Psoas muscle (tissue), 8 donors: ENCODE measurements around the gene EDEM1. TPM values are rescaled to one million over a fixed set of nuclear protein-coding genes. Genes with fewer than 3 reads are reported as not detected.

Source experiments
- ATAC-seq, 4 donors: fragments of 200-7000 bp; cut with Tn5 transposase; one replicate each; pipeline ENCODE4 v1.9.1; 2020; ENCODE audit warnings: moderate library complexity in 3 of 4, mild to moderate bottlenecking in 2 of 4
- DNase-seq, 2 donors: peaks; one replicate each; pipeline ENCODE4 v3.0.0-alpha.2; 2020
- H3K27ac ChIP-seq: fragments of 200-600 bp; one replicate; pipeline ENCODE4 v1.8.0; 2022
- H3K27me3 ChIP-seq, 3 donors: fragments of 200-600 bp in 1 of 3; one replicate each; pipeline versions ENCODE4 v1.6.1 to v1.8.0; 2013 to 2022; ENCODE audit warnings: low read length in 2 of 3, mild to moderate bottlenecking in 2 of 3, moderate library complexity in 1 of 3; ENCODE audit not compliant: insufficient read depth in 3 of 3
- H3K36me3 ChIP-seq, 2 donors: fragments of 200-600 bp in 1 of 2; one replicate each; pipeline versions ENCODE4 v1.6.1 to v1.8.0; 2013 to 2022; ENCODE audit warnings: low read depth in 1 of 2, mild to moderate bottlenecking in 1 of 2, moderate library complexity in 1 of 2; ENCODE audit not compliant: insufficient read depth in 1 of 2
- H3K4me1 ChIP-seq: fragments of 200-600 bp; one replicate; pipeline ENCODE4 v1.8.0; 2022
- H3K4me3 ChIP-seq: fragments of 200-600 bp; one replicate; pipeline ENCODE4 v1.8.0; 2022; ENCODE audit warnings: mild to moderate bottlenecking
- H3K9me3 ChIP-seq: fragments of 200-600 bp; one replicate; pipeline ENCODE4 v1.8.0; 2022
- WGBS, 3 donors: extraction: QIAGEN DNeasy Blood & Tissue Kit; methylation state at CpG; one replicate each; pipeline versions ENCODE4 v1.1.6 to v1.1.7; 2013; 5-methylcytosine and 5-hydroxymethylcytosine counted together
- intact Hi-C, 2 donors: fragments of 100-400 bp; cut with DNase I; formaldehyde crosslinking; loops; one replicate each; pipeline versions ENCODE4 v1.11.0 to v1.14.2; 2022
- long read RNA-seq, 2 donors: library from polyadenylated mRNA; unstranded; transcript quantifications; one replicate each; pipeline ENCODE4 v2.0.0, GENCODE V29; 2021
- polyA plus RNA-seq, 3 donors: library from polyadenylated mRNA; stranded (reverse); fragments of 200-250 nt; gene quantifications; one replicate each; pipeline ENCODE4 v1.2.3, GENCODE V29; 2013
- total RNA-seq, 4 donors: library from RNA; stranded (reverse); fragmentation: NEBNext Ultra II Directional in 2 of 4; extraction: Animal tissue kit (Norgen Biotek cat#: 25700) in 2 of 4; gene quantifications; one replicate each; pipeline versions ENCODE4 v1.2.1 to v1.2.4, GENCODE V29; 2021 to 2023
- TF ChIP-seq, protein P1 (sequence below): fragments of 200-600 bp; IDR thresholded peaks from one replicate; pipeline ENCODE4 v1.8.0; 2022; ENCODE audit warnings: antibody characterized with exemption
- donor health status: healthy with polysubstance abuse.
- donor health status: DM: no; HTN: no; CAD: no; lungs with moderate emphysema.
- donor health status: Bipolar disorder and iron deficiency.
- donor health status: healthy.
- donor health status: DM: yes; HTN: yes; CAD: no.
- donor health status: DM: no; HTN: no; CAD: no.
- donor health status: DM: no; HTN: no; CAD: no.
- donor health status: DM: yes; HTN: yes; CAD: no.

The EDEM1 gene
- total RNA-seq (10 to 100 TPM in 1 of 4 donors, 1 to 10 TPM in 3; 5.5 to 11.7 (median 6.5) TPM), polyA plus RNA-seq (1 to 10 TPM; 2.6 to 6.4 (median 5.4) TPM)
- long read RNA-seq, donor 1, full-length matches to known transcripts = 1 of 2 reads
- long read RNA-seq, donor 1, partial matches to known transcripts = 1 of 2 reads
- long read RNA-seq, donor 1, other reads (novel, unspliced or antisense) = 0 of 2 reads
- long read RNA-seq, donor 2, full-length matches to known transcripts = 7 of 10 reads
- long read RNA-seq, donor 2, partial matches to known transcripts = 1 of 10 reads
- long read RNA-seq, donor 2, other reads (novel, unspliced or antisense) = 2 of 10 reads

DNA sequence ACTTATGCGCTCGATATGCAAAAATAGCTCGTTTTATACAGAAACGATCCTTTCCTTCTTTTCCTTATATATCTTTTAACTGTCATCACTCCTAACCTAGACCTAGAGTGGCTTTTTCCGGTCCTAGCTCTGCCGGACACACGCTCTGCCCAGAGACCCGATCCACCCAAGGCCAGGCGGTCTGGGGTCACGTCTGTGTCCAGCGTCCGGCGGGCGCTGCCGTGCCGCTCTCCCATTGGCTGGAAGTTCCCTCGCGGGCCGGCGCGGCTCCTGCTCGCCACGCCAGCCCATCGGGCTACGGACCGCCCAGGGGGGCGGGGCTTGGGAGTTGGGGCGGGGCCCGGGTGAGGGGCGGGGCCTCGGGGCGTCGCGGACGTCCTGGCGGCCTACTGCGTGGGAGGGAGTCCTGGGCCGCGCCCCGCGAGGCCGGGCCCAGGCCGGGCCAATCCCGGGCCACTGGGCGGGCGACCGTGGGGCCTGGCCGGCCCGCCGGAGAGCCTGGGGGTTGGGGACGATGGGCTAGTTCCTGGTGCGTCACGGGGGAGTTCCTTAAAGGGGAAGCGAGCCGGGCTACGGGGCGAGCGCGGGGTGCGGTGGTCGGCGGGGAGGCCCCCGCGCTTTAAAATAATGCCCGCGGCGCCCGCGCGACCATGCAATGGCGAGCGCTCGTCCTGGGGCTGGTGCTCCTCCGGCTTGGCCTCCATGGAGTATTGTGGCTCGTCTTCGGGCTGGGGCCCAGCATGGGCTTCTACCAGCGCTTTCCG is at the start of gene EDEM1:
EDEM1 (plus strand) TSS at position 552 of the 764 bp plus-strand sequence; CDS start at position 651, 99 bp downstream.
- peak within 1 kb of the TSS; percentile 92 for H3K4me3 ChIP-seq
- peak within 1 kb of the TSS; percentile 94 for H3K27ac ChIP-seq
- H3K27me3 ChIP-seq = no peaks in the 10 kb centered on the region
- peaks cover 27% of the 10 kb centered on the region for H3K4me1 ChIP-seq
- peaks cover 0 to 11% of the 10 kb centered on the region in 2 donors for H3K36me3 ChIP-seq
- 0 to 1% (median 0%) methylated on average over 57 to 78 of the region's 78 CpGs for WGBS, 3 donors
- TF ChIP-seq, protein P1, sequence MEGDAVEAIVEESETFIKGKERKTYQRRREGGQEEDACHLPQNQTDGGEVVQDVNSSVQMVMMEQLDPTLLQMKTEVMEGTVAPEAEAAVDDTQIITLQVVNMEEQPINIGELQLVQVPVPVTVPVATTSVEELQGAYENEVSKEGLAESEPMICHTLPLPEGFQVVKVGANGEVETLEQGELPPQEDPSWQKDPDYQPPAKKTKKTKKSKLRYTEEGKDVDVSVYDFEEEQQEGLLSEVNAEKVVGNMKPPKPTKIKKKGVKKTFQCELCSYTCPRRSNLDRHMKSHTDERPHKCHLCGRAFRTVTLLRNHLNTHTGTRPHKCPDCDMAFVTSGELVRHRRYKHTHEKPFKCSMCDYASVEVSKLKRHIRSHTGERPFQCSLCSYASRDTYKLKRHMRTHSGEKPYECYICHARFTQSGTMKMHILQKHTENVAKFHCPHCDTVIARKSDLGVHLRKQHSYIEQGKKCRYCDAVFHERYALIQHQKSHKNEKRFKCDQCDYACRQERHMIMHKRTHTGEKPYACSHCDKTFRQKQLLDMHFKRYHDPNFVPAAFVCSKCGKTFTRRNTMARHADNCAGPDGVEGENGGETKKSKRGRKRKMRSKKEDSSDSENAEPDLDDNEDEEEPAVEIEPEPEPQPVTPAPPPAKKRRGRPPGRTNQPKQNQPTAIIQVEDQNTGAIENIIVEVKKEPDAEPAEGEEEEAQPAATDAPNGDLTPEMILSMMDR = no peak
- intact Hi-C loops = loop anchor here (1.0 to 5.0 kb wide), 3 partner anchors 45 to 65 kb away; partner anchors contain the start of gene ARL8B (in 2 of the 2)
- no peaks in the 10 kb centered on the region for H3K9me3 ChIP-seq
- peak; percentile 95 to 97 for DNase-seq
- peak; percentile 93 to 97 (median 96) for ATAC-seq

DNA sequence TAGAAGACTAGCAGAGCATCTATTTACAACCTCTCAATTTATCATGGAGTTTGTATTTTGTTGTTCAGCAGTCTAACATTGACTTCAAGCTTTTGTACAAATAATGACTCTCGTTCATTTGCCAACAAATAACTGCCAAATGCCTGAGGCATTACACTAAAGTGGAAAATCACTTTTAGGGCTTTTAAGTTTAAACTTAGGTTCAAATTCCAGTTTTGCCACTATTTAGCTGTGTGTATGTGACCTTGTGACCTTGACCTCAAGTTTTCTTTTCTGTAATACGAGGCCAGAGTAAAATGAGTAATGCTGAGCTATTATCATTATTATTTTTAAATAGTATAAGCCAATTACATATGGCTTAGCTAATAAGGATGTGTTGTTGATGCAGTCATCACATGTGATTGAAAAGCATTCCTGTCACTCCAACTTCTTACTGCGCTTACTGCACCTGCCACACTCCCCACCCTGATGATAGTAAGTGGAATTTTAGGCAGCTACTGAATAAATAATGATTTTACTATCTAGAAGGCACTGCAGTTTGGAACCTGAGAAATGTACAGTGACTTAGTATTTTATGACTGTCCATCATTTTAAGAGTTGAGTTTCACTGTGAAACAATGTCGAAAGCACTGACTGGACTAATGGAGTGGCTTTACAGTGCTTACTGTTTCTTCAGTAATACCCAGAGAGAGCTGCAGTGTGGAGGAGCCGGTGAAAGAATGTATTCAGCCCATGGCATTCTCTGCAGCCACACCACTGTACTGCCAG is 49.1 kb upstream of the EDEM1 start:
- peak overlapping the region; percentile 61 for H3K27ac ChIP-seq
- H3K9me3 ChIP-seq = no peaks in the 10 kb centered on the region
- peaks cover 72% of the 10 kb centered on the region for H3K4me1 ChIP-seq
- intact Hi-C loops = no loop called here
- ATAC-seq = peak; percentile 45 to 72 (median 63)
- DNase-seq = no peak
- H3K4me3 ChIP-seq = peak overlapping the region; percentile 3
- no peaks in the 10 kb centered on the region for H3K36me3 ChIP-seq
- H3K27me3 ChIP-seq = no peaks in the 10 kb centered on the region
- TF ChIP-seq, protein P1 = no peak
- 23 to 30% (median 25%) methylated on average over 5 of the region's 5 CpGs for WGBS, 3 donors

DNA sequence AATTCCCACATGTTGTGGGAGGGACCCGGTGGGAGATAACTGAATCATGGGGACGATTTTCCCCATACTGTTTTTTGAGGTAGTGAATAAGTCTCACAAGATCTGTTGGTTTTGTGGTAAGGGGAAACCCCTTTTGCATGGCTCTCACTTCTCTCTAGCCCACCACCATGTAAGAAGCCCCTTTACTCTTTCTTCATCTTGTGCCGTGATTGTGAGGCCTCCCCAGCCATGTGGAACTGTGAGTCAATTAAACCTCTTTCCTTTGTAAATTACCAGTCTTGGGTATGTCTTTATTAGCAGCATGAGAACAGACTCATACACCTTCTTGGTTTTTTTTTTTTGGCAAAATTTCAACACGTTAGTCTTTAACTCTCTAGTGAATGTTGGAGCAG is 47.3 kb upstream of the EDEM1 start:
- ATAC-seq (no peak), DNase-seq (no peak)
- Histone ChIP-seq H3K27me3 (no peaks in the 10 kb centered on the region), H3K4me1 (peaks cover 74% of the 10 kb centered on the region), H3K36me3 (no peaks in the 10 kb centered on the region), H3K27ac (peak overlapping the region; percentile 61), H3K9me3 (no peaks in the 10 kb centered on the region), H3K4me3 (no peak overlapping the region)
- TF ChIP-seq, protein P1 = no peak
- intact Hi-C loops = loop anchor here (5.0 kb wide), 2 partner anchors 37 to 47 kb away; partner anchors contain the start of gene EDEM1 (in 1 of the 2)
- 85 to 90% (median 87%) methylated on average over 4 of the region's 4 CpGs for whole genome bisulfite sequencing, 3 donors

DNA sequence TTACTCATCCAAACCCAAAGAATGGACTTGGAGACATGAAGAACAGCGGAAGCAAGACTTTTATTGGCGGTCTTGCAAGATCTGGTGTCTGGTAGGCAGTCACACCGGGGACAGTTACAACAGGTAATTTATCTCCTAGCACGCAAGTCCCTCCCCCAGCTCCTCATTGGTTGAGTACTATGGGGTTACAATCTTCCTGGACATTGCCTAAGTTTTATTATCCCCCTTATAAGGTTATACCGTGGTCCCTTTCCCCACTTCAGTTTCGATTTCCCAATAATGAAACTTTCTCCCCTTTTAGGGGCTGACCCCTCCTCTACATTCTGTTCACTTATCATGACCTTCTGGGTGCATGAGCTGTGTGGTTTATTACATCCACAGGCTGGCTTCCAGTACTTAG is 46.7 kb upstream of the EDEM1 start:
- ATAC-seq (no peak), DNase-seq (no peak)
- Histone ChIP-seq H3K4me3 (no peak overlapping the region), H3K9me3 (no peaks in the 10 kb centered on the region), H3K4me1 (peaks cover 77% of the 10 kb centered on the region), H3K36me3 (no peaks in the 10 kb centered on the region), H3K27me3 (no peaks in the 10 kb centered on the region), H3K27ac (no peak overlapping the region)
- TF ChIP-seq, protein P1 = no peak
- WGBS, 3 donors = 94 to 95% (median 94%) methylated on average over 6 of the region's 6 CpGs
- intact Hi-C loops = loop anchor here (5.0 kb wide), 2 partner anchors 36 to 46 kb away; partner anchors contain the start of gene EDEM1 (in 1 of the 2)
